H1 (cell line): ENCODE data around the gene SIGLEC11. TPM values are rescaled to one million over a fixed set of nuclear protein-coding genes. Genes with fewer than 3 reads are reported as not detected.
"Not testable (repeated sequence)": the region's sequence is repeated elsewhere in the genome, so short reads cannot be mapped to it uniquely, and the experiment has no call there.

Experiments
- CTCF ChIA-PET: fragments of 300-600 bp; sonication (Branson Sonifier 250); formaldehyde crosslinking; loops from one replicate; lab custom pipeline; 2021; ENCODE audit not compliant: partially characterized antibody; lab: Charles Lee
- POLR2A ChIA-PET: fragments of 300-600 bp; sonication (Branson Sonifier 250); formaldehyde crosslinking; loops from one replicate; lab custom pipeline; 2021; ENCODE audit warnings: inconsistent platforms; ENCODE audit not compliant: partially characterized antibody; lab: Charles Lee
- DNase-seq, 2 experiments: peaks; one replicate each; pipeline versions ENCODE4 v3.0.0 to v3.0.0-alpha.2; 2010 to 2022; ENCODE audit warnings: low spot score in 2 of 2, low read depth in 1 of 2, mixed read lengths in 1 of 2
- FAIRE-seq: peaks from 2 replicates; lab custom pipeline; 2011; peaks lifted over from hg19 to GRCh38; lab: Jason Lieb, UNC
- H2AFZ ChIP-seq: 2 replicates; pipeline ENCODE4 v1.8.1; 2012; ENCODE audit warnings: low read length, inconsistent platforms
- H2AK5ac ChIP-seq: 2 replicates; pipeline ENCODE4 v1.6.1; 2013; ENCODE audit warnings: low read depth, low read length
- H2BK120ac ChIP-seq: replicated peaks from 2 replicates; pipeline ENCODE3; 2013; ENCODE audit warnings: low read depth, low read length, inconsistent platforms
- H2BK12ac ChIP-seq: 2 replicates; pipeline ENCODE4 v1.6.1; 2013; ENCODE audit warnings: low read depth, low read length
- H2BK15ac ChIP-seq: 2 replicates; pipeline ENCODE4 v1.6.1; 2013; ENCODE audit warnings: low read length
- H2BK20ac ChIP-seq: 2 replicates; pipeline ENCODE4 v1.6.1; 2013; ENCODE audit warnings: low read length
- H2BK5ac ChIP-seq: 2 replicates; pipeline ENCODE4 v1.6.1; 2013; ENCODE audit warnings: low read depth, low read length
- H3K14ac ChIP-seq: 2 replicates; pipeline ENCODE4 v1.6.1; 2013; ENCODE audit warnings: inconsistent platforms; ENCODE audit not compliant: insufficient read length
- H3K18ac ChIP-seq: 2 replicates; pipeline ENCODE4 v1.6.1; 2013; ENCODE audit warnings: low read length; ENCODE audit errors: extremely low read depth
- H3K23ac ChIP-seq: 2 replicates; pipeline ENCODE4 v1.6.1; 2013; ENCODE audit warnings: inconsistent platforms; ENCODE audit not compliant: insufficient read length
- H3K23me2 ChIP-seq: 2 replicates; pipeline ENCODE4 v1.6.1; 2013; ENCODE audit warnings: low read depth, low read length
- H3K27ac ChIP-seq: 2 replicates; pipeline ENCODE4 v1.6.1; 2011; ENCODE audit warnings: low read depth, low read length, inconsistent platforms
- H3K27me3 ChIP-seq, 4 experiments: replicated peaks in 1 of 4; 1 replicate in 1 of 4; 2 replicates in 3 of 4; pipeline versions ENCODE4 v1.6.1 to v1.8.1; 2011 to 2013; ENCODE audit warnings: low read length in 3 of 4, mild to moderate bottlenecking in 3 of 4, inconsistent platforms in 2 of 4, mixed read lengths in 2 of 4, moderate library complexity in 1 of 4; ENCODE audit not compliant: control insufficient read depth in 3 of 4, insufficient read depth in 3 of 4; ENCODE audit errors: extremely low read depth in 1 of 4
- H3K36me3 ChIP-seq, 4 experiments: 2 replicates each; pipeline versions ENCODE4 v1.6.1 to v1.8.1; 2011 to 2013; ENCODE audit warnings: mild to moderate bottlenecking in 4 of 4, low read length in 3 of 4, moderate library complexity in 2 of 4, control low read depth in 1 of 4, inconsistent platforms in 1 of 4; ENCODE audit not compliant: insufficient read depth in 4 of 4, control insufficient read depth in 2 of 4
- H3K4ac ChIP-seq: replicated peaks from 2 replicates; pipeline ENCODE3; 2013; ENCODE audit warnings: low read length, low read depth, mixed read lengths, inconsistent platforms; ENCODE audit not compliant: insufficient read length
- H3K4me1 ChIP-seq, 4 experiments: replicated peaks in 1 of 4; 1 replicate in 1 of 4; 2 replicates in 3 of 4; pipeline versions ENCODE4 v1.6.1 to v1.8.1; 2011 to 2013; ENCODE audit warnings: low read length in 3 of 4, inconsistent platforms in 2 of 4, mixed read lengths in 1 of 4; ENCODE audit not compliant: insufficient read depth in 4 of 4, control insufficient read depth in 3 of 4
- H3K4me2 ChIP-seq, 2 experiments: 2 replicates each; pipeline versions ENCODE4 v1.6.1 to v1.8.1; 2011 to 2013; ENCODE audit warnings: low read depth in 2 of 2, low read length in 2 of 2, control low read depth in 1 of 2, inconsistent platforms in 1 of 2, mild to moderate bottlenecking in 1 of 2; ENCODE audit not compliant: insufficient read depth in 1 of 2
- H3K4me3 ChIP-seq, 4 experiments: fragments of 200-600, 300-600 bp in 1 of 4; sonication (generic), shearing (Covaris generic), sonication (Bioruptor Twin) in 1 of 4; 2 replicates each; pipeline versions ENCODE4 v1.5.1 to v1.8.1; 2011 to 2016; ENCODE audit warnings: low read length in 4 of 4, low read depth in 3 of 4, control low read depth in 2 of 4, inconsistent platforms in 2 of 4, mild to moderate bottlenecking in 2 of 4, mixed read lengths in 1 of 4, moderate library complexity in 1 of 4; ENCODE audit not compliant: insufficient read depth in 2 of 4; ENCODE audit errors: extremely low read depth in 1 of 4
- H3K56ac ChIP-seq: replicated peaks from 2 replicates; pipeline ENCODE3; 2013; ENCODE audit warnings: low read depth, mild to moderate bottlenecking, mixed read lengths, low read length, inconsistent platforms; ENCODE audit not compliant: insufficient read length
- H3K79me1 ChIP-seq: 2 replicates; pipeline ENCODE4 v1.6.1; 2013; ENCODE audit warnings: low read depth, low read length, control low read depth
- H3K79me2 ChIP-seq, 2 experiments: 2 replicates each; pipeline versions ENCODE4 v1.6.1 to v1.8.1; 2012 to 2013; ENCODE audit warnings: low read length in 2 of 2, mild to moderate bottlenecking in 2 of 2, inconsistent platforms in 1 of 2; ENCODE audit not compliant: insufficient read depth in 2 of 2, control insufficient read depth in 1 of 2
- H3K9ac ChIP-seq, 4 experiments: replicated peaks in 1 of 4; 1 replicate in 1 of 4; 2 replicates in 3 of 4; pipeline versions ENCODE4 v1.6.1 to v1.8.1; 2011 to 2013; ENCODE audit warnings: low read depth in 3 of 4, low read length in 3 of 4, control low read depth in 2 of 4, mild to moderate bottlenecking in 2 of 4, moderate library complexity in 2 of 4, inconsistent platforms in 1 of 4; ENCODE audit errors: extremely low read depth in 1 of 4
- H3K9me3 ChIP-seq, 2 experiments: 2 replicates each; pipeline versions ENCODE4 v1.6.1 to v1.8.1; 2012 to 2013; ENCODE audit warnings: mild to moderate bottlenecking in 2 of 2, moderate library complexity in 2 of 2, control low read depth in 1 of 2, inconsistent platforms in 1 of 2, low read depth in 1 of 2, low read length in 1 of 2, mixed read lengths in 1 of 2; ENCODE audit not compliant: insufficient read depth in 2 of 2
- H4K20me1 ChIP-seq, 2 experiments: replicated peaks in 1 of 2; 2 replicates each; pipeline versions ENCODE3 to v1.8.1; 2011 to 2013; ENCODE audit warnings: inconsistent platforms in 2 of 2, low read length in 2 of 2, mild to moderate bottlenecking in 1 of 2; ENCODE audit not compliant: insufficient read depth in 2 of 2, control insufficient read depth in 1 of 2
- H4K5ac ChIP-seq: 2 replicates; pipeline ENCODE4 v1.6.1; 2013; ENCODE audit warnings: low read length, low read depth, mixed read lengths, inconsistent platforms; ENCODE audit not compliant: insufficient read length
- H4K8ac ChIP-seq: 2 replicates; pipeline ENCODE4 v1.8.0; 2013; ENCODE audit warnings: mild to moderate bottlenecking, moderate library complexity, low read length, inconsistent platforms; ENCODE audit not compliant: insufficient read depth; ENCODE audit errors: extremely low read depth
- H4K91ac ChIP-seq: replicated peaks from 2 replicates; pipeline ENCODE3; 2013; ENCODE audit warnings: low read length, mixed read lengths, inconsistent platforms; ENCODE audit not compliant: insufficient read length
- WGBS, 2 experiments: shearing (Covaris generic) in 1 of 2; methylation state at CpG; one replicate each; pipeline versions ENCODE4 v1.1.6 to v1.1.7; 2013 to 2015; ENCODE audit warnings: low lambda C conversion rate in 2 of 2, mixed read lengths in 2 of 2, inconsistent platforms in 1 of 2, low coverage in 1 of 2, missing lambda C conversion rate in 1 of 2; ENCODE audit not compliant: insufficient replicate concordance in 2 of 2, insufficient coverage in 1 of 2, insufficient read length in 1 of 2; ENCODE audit errors: extremely low coverage in 1 of 2, missing lambda C conversion rate in 1 of 2; 5-methylcytosine and 5-hydroxymethylcytosine counted together
- long read RNA-seq, 2 experiments: library from RNA in 1 of 2; library from capped mRNA in 1 of 2; stranded (forward); transcript quantifications; one replicate each; pipeline ENCODE4 v2.0.0, GENCODE V29; 2021; ENCODE audit warnings: inconsistent platforms in 1 of 2
- polyA minus RNA-seq, 3 experiments: library from RNA; depleted of rRNA, polyadenylated mRNA; stranded (reverse); fragments of >200 nt; gene quantifications; 1 replicate in 2 of 3; 2 replicates in 1 of 3; pipeline ENCODE4 v1.2.3, GENCODE V29; 2011
- polyA plus RNA-seq, 7 experiments: library from polyadenylated mRNA; depleted of rRNA in 3 of 7; stranded (reverse) in 5 of 7; unstranded in 2 of 7; fragments of >200 nt in 5 of 7; fragments of 200-250 nt in 2 of 7; gene quantifications; 1 replicate in 5 of 7; 2 replicates in 1 of 7; 4 replicates in 1 of 7; pipeline versions ENCODE4 v1.2.1 to v1.2.3, GENCODE V29; 2011 to 2013; ENCODE audit warnings: missing spikeins in 2 of 7, mixed read lengths in 2 of 7
- total RNA-seq: library from RNA; stranded (reverse); fragmentation: NEBNext Ultra II Directional; extraction: Animal tissue kit (Norgen Biotek cat#: 25700); gene quantifications from 2 replicates; pipeline ENCODE4 v1.2.1, GENCODE V29; 2021

The SIGLEC11 gene
- not detected in 2 replicates for total RNA-seq
- polyA plus RNA-seq (2011; rRNA removed) = 0.14 and 0.18 TPM in 2 replicates
- not detected for polyA plus RNA-seq (2011; cell fraction: cytosol; rRNA removed)
- 0.14 TPM for polyA plus RNA-seq (2011; cell fraction: nucleus; rRNA removed)
- polyA plus RNA-seq (2012, experiment 1 of 2) = 0.15 to 0.17 TPM in 2 of 4 replicates, not detected in the others
- not detected for polyA plus RNA-seq (2012, experiment 2 of 2)
- polyA plus RNA-seq (2013, experiment 1 of 2) = not detected
- 0.04 TPM for polyA plus RNA-seq (2013, experiment 2 of 2)
- not detected in 2 replicates for polyA minus RNA-seq (2011; rRNA and poly(A)+ RNA removed)
- not detected for polyA minus RNA-seq (2011; cell fraction: cytosol; rRNA and poly(A)+ RNA removed)
- not detected for polyA minus RNA-seq (2011; cell fraction: nucleus; rRNA and poly(A)+ RNA removed)
- long read RNA-seq, experiment 1 = 0 reads
- long read RNA-seq, experiment 2 = 0 reads

GRCh38 chr19:49960980-49961379, at the start of gene SIGLEC11:
TSS of gene SIGLEC11 (minus strand) at chr19:49961172. CDS start at chr19:49961081, 91 bp downstream.
- H4K20me1 ChIP-seq, H3K27me3 ChIP-seq, H2BK20ac ChIP-seq, H4K8ac ChIP-seq, H2AFZ ChIP-seq, H3K9me3 ChIP-seq, H3K9ac ChIP-seq, H4K91ac ChIP-seq, H3K23me2 ChIP-seq, H3K4me2 ChIP-seq, H3K23ac ChIP-seq, H2BK5ac ChIP-seq, H3K56ac ChIP-seq, H3K14ac ChIP-seq, H2BK15ac ChIP-seq, POLR2A ChIA-PET, H3K4ac ChIP-seq, H3K4me3 ChIP-seq, FAIRE-seq, H2AK5ac ChIP-seq, H3K27ac ChIP-seq, H2BK120ac ChIP-seq, H3K4me1 ChIP-seq, CTCF ChIA-PET, H3K79me2 ChIP-seq, H4K5ac ChIP-seq, H2BK12ac ChIP-seq, DNase-seq, H3K18ac ChIP-seq, H3K79me1 ChIP-seq, H3K36me3 ChIP-seq: not testable (repeated sequence)
- 100% methylated on average over 1 of the region's 10 CpGs; no CpG with 5 or more reads in 1 of the 2 experiments for WGBS, 2 experiments
